ENCODE data around the gene MANF. TPM values are rescaled to one million over a fixed set of nuclear protein-coding genes. Genes with fewer than 3 reads are reported as not detected.
A peak's percentile ranks its signal among the peaks of the same experiment; 100 is the strongest.

MANF gene
- 100 to 1,000 TPM in 1 of 2 donors, 10 to 100 TPM in 1; 40.1 to 118 TPM for total RNA-seq
- 100 to 1,000 TPM in 1 of 2 donors, 10 to 100 TPM in 1; 55.2 to 173 TPM for polyA plus RNA-seq
- long read RNA-seq, donor 1, transcript MANF-203 (2 exons, 436 nt): minor isoform, 11 of 30 reads
- long read RNA-seq, donor 1, transcript MANF-204 (4 exons, 1,153 nt): major isoform, 17 of 30 reads
- long read RNA-seq, donor 1, partial matches to known transcripts: 0 of 30 reads
- long read RNA-seq, donor 1, other reads (novel, unspliced or antisense): 0 of 30 reads
- long read RNA-seq, donor 2, transcript MANF-203 (2 exons, 436 nt): minor isoform, 7 of 18 reads
- long read RNA-seq, donor 2, transcript MANF-204 (4 exons, 1,153 nt): major isoform, 10 of 18 reads
- long read RNA-seq, donor 2, partial matches to known transcripts: 0 of 18 reads
- long read RNA-seq, donor 2, other reads (novel, unspliced or antisense): 0 of 18 reads
- long read RNA-seq, donor 3, transcript MANF-204 (4 exons, 1,153 nt): major isoform, 19 of 28 reads
- long read RNA-seq, donor 3, partial matches to known transcripts: 5 of 28 reads
- long read RNA-seq, donor 3, other reads (novel, unspliced or antisense): 0 of 28 reads
- long read RNA-seq, donor 4, transcript MANF-203 (2 exons, 436 nt): minor isoform, 6 of 41 reads
- long read RNA-seq, donor 4, transcript MANF-204 (4 exons, 1,153 nt): major isoform, 21 of 41 reads
- long read RNA-seq, donor 4, partial matches to known transcripts: 12 of 41 reads
- long read RNA-seq, donor 4, other reads (novel, unspliced or antisense): 0 of 41 reads
- long read RNA-seq, donor 5, transcript MANF-204 (4 exons, 1,153 nt): major isoform, 28 of 41 reads
- long read RNA-seq, donor 5, transcript MANF-203 (2 exons, 436 nt): minor isoform, 10 of 41 reads
- long read RNA-seq, donor 5, partial matches to known transcripts: 0 of 41 reads
- long read RNA-seq, donor 5, other reads (novel, unspliced or antisense): 0 of 41 reads

- Histone ChIP-seq H3K4me1 (ENCODE audit: control insufficient read depth in 5 of 5, insufficient read depth in 5 of 5, low read length in 5 of 5) (peaks cover 0 to 33% (median 10%) of the 10 kb centered on the region in 5 donors), H3K4me3 (peak within 1 kb of the TSS; percentile 89), H3K9me3 (ENCODE audit: control insufficient read depth in 4 of 4, insufficient read depth in 3 of 4, low read length in 3 of 4) (no peaks in the 10 kb centered on the region), H3K27me3 (ENCODE audit: control insufficient read depth in 3 of 3, insufficient read depth in 3 of 3, low read length in 2 of 3) (no peaks in the 10 kb centered on the region), H3K9ac (ENCODE audit: insufficient read depth in 1 of 2, low read length in 2 of 2) (peak within 1 kb of the TSS; percentile 82 to 87), H3K27ac (ENCODE audit: low read depth in 1 of 2, low read length in 1 of 2) (peak within 1 kb of the TSS; percentile 90 to 93), H3K36me3 (ENCODE audit: control insufficient read depth in 4 of 4, insufficient read depth in 4 of 4, low read length in 4 of 4) (peaks cover 5 to 23% (median 14%) of the 10 kb centered on the region in 4 donors)
- peak; percentile 98 to 99 (median 98) for DNase-seq
- TF ChIP-seq, protein P1, sequence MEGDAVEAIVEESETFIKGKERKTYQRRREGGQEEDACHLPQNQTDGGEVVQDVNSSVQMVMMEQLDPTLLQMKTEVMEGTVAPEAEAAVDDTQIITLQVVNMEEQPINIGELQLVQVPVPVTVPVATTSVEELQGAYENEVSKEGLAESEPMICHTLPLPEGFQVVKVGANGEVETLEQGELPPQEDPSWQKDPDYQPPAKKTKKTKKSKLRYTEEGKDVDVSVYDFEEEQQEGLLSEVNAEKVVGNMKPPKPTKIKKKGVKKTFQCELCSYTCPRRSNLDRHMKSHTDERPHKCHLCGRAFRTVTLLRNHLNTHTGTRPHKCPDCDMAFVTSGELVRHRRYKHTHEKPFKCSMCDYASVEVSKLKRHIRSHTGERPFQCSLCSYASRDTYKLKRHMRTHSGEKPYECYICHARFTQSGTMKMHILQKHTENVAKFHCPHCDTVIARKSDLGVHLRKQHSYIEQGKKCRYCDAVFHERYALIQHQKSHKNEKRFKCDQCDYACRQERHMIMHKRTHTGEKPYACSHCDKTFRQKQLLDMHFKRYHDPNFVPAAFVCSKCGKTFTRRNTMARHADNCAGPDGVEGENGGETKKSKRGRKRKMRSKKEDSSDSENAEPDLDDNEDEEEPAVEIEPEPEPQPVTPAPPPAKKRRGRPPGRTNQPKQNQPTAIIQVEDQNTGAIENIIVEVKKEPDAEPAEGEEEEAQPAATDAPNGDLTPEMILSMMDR (IDR thresholded peaks at IDR 0.05; ENCODE audit: control extremely low read depth, extremely low read depth): no peak
- WGBS, 2 donors: 0% methylated on average over 49 to 65 of the region's 65 CpGs
- ATAC-seq (ENCODE audit: insufficient read depth, low FRiP score): peak; percentile 96
These were observed at the start of gene MANF for GRCh38 chr3:51384726-51385473. Gene MANF, plus strand, starts transcription at chr3:51385291. Its CDS starts 52 bp downstream, at chr3:51385343.

DNA sequence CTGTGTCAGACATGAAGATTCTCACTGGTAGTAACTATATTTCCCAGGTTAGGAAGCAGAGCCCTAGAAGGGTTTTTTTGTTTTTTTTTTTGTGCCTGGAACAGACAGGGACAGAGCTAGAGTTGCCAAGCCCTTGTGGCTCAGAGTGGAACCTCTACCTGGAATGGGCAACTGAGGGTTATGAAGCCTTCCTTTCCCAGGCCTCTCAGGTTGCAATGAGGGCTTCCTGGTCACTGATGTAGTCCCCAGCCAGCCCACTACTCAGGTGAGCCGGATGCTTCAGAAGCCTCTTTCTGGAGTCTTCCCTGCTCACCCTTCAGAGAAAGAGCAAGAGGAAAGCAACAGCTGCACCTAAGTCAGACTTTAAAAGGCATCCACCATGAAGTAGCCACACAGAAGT lies 48.8 kb upstream of the MANF start:
- H3K36me3 ChIP-seq (ENCODE audit: control insufficient read depth in 4 of 4, insufficient read depth in 4 of 4, low read length in 4 of 4): no peaks in the 10 kb centered on the region
- H3K4me1 ChIP-seq (ENCODE audit: control insufficient read depth in 5 of 5, insufficient read depth in 5 of 5, low read length in 5 of 5): no peaks in the 10 kb centered on the region
- TF ChIP-seq, protein P1 (IDR thresholded peaks at IDR 0.05; ENCODE audit: control extremely low read depth, extremely low read depth): no peak
- H3K27ac ChIP-seq (ENCODE audit: low read depth in 1 of 2, low read length in 1 of 2): no peak overlapping the region
- DNase-seq (no peak), ATAC-seq (ENCODE audit: insufficient read depth, low FRiP score) (no peak)
- H3K9me3 ChIP-seq (ENCODE audit: control insufficient read depth in 4 of 4, insufficient read depth in 3 of 4, low read length in 3 of 4): no peaks in the 10 kb centered on the region
- H3K27me3 ChIP-seq (ENCODE audit: control insufficient read depth in 3 of 3, insufficient read depth in 3 of 3, low read length in 2 of 3): no peaks in the 10 kb centered on the region
- H3K9ac ChIP-seq (ENCODE audit: insufficient read depth in 1 of 2, low read length in 2 of 2): no peak overlapping the region
- H3K4me3 ChIP-seq: no peak overlapping the region
- WGBS, 2 donors: 85 to 92% methylated on average over 1 of the region's 1 CpG

- H3K27ac ChIP-seq (ENCODE audit: low read depth in 1 of 2, low read length in 1 of 2): no peak overlapping the region
- H3K4me3 ChIP-seq: no peak overlapping the region
- H3K36me3 ChIP-seq (ENCODE audit: control insufficient read depth in 4 of 4, insufficient read depth in 4 of 4, low read length in 4 of 4): no peaks in the 10 kb centered on the region
- TF ChIP-seq, protein P1 (IDR thresholded peaks at IDR 0.05; ENCODE audit: control extremely low read depth, extremely low read depth): no peak
- 76 to 78% methylated on average over 1 of the region's 1 CpG for WGBS, 2 donors
- H3K4me1 ChIP-seq (ENCODE audit: control insufficient read depth in 5 of 5, insufficient read depth in 5 of 5, low read length in 5 of 5): no peaks in the 10 kb centered on the region
- H3K9me3 ChIP-seq (ENCODE audit: control insufficient read depth in 4 of 4, insufficient read depth in 3 of 4, low read length in 3 of 4): no peaks in the 10 kb centered on the region
- no peak for ATAC-seq (ENCODE audit: insufficient read depth, low FRiP score)
- no peaks in the 10 kb centered on the region for H3K27me3 ChIP-seq (ENCODE audit: control insufficient read depth in 3 of 3, insufficient read depth in 3 of 3, low read length in 2 of 3)
- no peak for DNase-seq
- no peak overlapping the region for H3K9ac ChIP-seq (ENCODE audit: insufficient read depth in 1 of 2, low read length in 2 of 2)
These were observed 47.4 kb upstream of the MANF start for GRCh38 chr3:51337666-51338065.
